Kidney epithelial cell (primary cell): ENCODE results near the gene SMARCA4. TPM values are rescaled to one million over a fixed set of nuclear protein-coding genes. Genes with fewer than 3 reads are reported as not detected.

ENCODE experiments used
- DNase-seq: peaks from one replicate; pipeline ENCODE4 v3.0.0-alpha.2; 2010; ENCODE audit warnings: low read depth
- H3K27me3 ChIP-seq: 2 replicates; pipeline ENCODE4 v1.6.0; 2011; ENCODE audit warnings: low read length; ENCODE audit not compliant: control insufficient read depth, insufficient read depth
- H3K36me3 ChIP-seq: 2 replicates; pipeline ENCODE4 v1.5.1; 2011; ENCODE audit warnings: low read length; ENCODE audit not compliant: control insufficient read depth, insufficient read depth
- H3K4me3 ChIP-seq: 2 replicates; pipeline ENCODE4 v1.5.1; 2011; ENCODE audit warnings: low read depth, mild to moderate bottlenecking, control low read depth, low read length
- CTCF ChIP-seq: IDR thresholded peaks from 2 replicates; pipeline ENCODE4 v1.5.1; 2011; ENCODE audit warnings: mild to moderate bottlenecking, moderate library complexity, low read length, control low read depth, inconsistent platforms; ENCODE audit not compliant: insufficient read depth, poor library complexity, severe bottlenecking
- total RNA-seq: library from RNA; depleted of rRNA; stranded (reverse); fragments of >200 nt; gene quantifications from 2 replicates; pipeline ENCODE4 v1.2.3, GENCODE V29; 2015

Gene SMARCA4
- total RNA-seq, 1 donor from 2014 or later, result 124 TPM

GRCh38 chr19:11034449-11035213, 73.8 kb downstream of the SMARCA4 start:
- DNase-seq, result no peak
- no peaks in the 10 kb centered on the region for H3K27me3 ChIP-seq
- H3K36me3 ChIP-seq, result peaks cover 4% of the 10 kb centered on the region
- no peak for TF ChIP-seq CTCF
- H3K4me3 ChIP-seq, result no peak overlapping the region

GRCh38 chr19:11035441-11036377, 74.9 kb downstream of the SMARCA4 start:
- Histone ChIP-seq H3K36me3 (peaks cover 4% of the 10 kb centered on the region), H3K4me3 (no peak overlapping the region), H3K27me3 (no peaks in the 10 kb centered on the region)
- TF ChIP-seq CTCF, result peak; percentile 92
- peak; percentile 44 for DNase-seq

- Histone ChIP-seq H3K36me3 (peaks cover 5% of the 10 kb centered on the region), H3K27me3 (no peaks in the 10 kb centered on the region), H3K4me3 (no peak overlapping the region)
- TF ChIP-seq CTCF, result no peak
- no peak for DNase-seq
Observed at GRCh38 chr19:11038511-11038910, 77.7 kb downstream of the SMARCA4 start.

- DNase-seq, result no peak
- Histone ChIP-seq H3K36me3 (peaks cover 3% of the 10 kb centered on the region), H3K27me3 (no peaks in the 10 kb centered on the region), H3K4me3 (no peak overlapping the region)
- no peak for TF ChIP-seq CTCF
Observed at GRCh38 chr19:11041194-11041593, 80.4 kb downstream of the SMARCA4 start.

- Histone ChIP-seq H3K27me3 (no peaks in the 10 kb centered on the region), H3K4me3 (no peak overlapping the region), H3K36me3 (peaks cover 3% of the 10 kb centered on the region)
- no peak for DNase-seq
- TF ChIP-seq CTCF, result no peak
Observed at GRCh38 chr19:11041966-11042627, 81.3 kb downstream of the SMARCA4 start.
